Astrocyte of the cerebellum (primary cell): Measurements from ENCODE around the gene RNF19B.
"Not testable (repeated sequence)": the region's sequence is repeated elsewhere in the genome, so short reads cannot be mapped to it uniquely, and the experiment has no call there.

ENCODE experiments used
- DNase-seq: peaks from one replicate; pipeline ENCODE4 v3.0.0-alpha.2; 2011; ENCODE audit warnings: low read depth
- H3K4me3 ChIP-seq: 2 replicates; pipeline ENCODE4 v1.5.1; 2011; ENCODE audit warnings: mild to moderate bottlenecking, low read depth, low read length, moderate library complexity
- CTCF ChIP-seq: IDR thresholded peaks from 2 replicates; pipeline ENCODE4 v1.5.1; 2012; ENCODE audit warnings: low read length, low read depth, moderate library complexity, mild to moderate bottlenecking; ENCODE audit errors: missing control alignments
- in situ Hi-C: cut with HindIII; loops from 2 replicates; pipeline ENCODE4 v1.10.0; 2017; ENCODE audit warnings: low sequenced_read_pairs

RNF19B gene

GRCh38 chr1:33002006-33002405 is 37.4 kb upstream of the RNF19B start:
- DNase-seq = no peak
- no peak for TF ChIP-seq CTCF
- H3K4me3 ChIP-seq = no peak overlapping the region
- in situ Hi-C loops = no loop called here

- DNase-seq = no peak
- in situ Hi-C loops = no loop called here
- no peak overlapping the region for H3K4me3 ChIP-seq
These were observed 36.7 kb upstream of the RNF19B start for GRCh38 chr1:33001282-33001681.

GRCh38 chr1:33000427-33001026 is 35.9 kb upstream of the RNF19B start:
- no peak overlapping the region for H3K4me3 ChIP-seq
- in situ Hi-C loops = no loop called here
- no peak for DNase-seq
- no peak for TF ChIP-seq CTCF

More at GRCh38 chr1:33001282-33001681, 36.7 kb upstream of the RNF19B start:
- peak; percentile 40 for TF ChIP-seq CTCF

- no peak for DNase-seq
- no peak for TF ChIP-seq CTCF
- in situ Hi-C loops = no loop called here
- H3K4me3 ChIP-seq = no peak overlapping the region
These were observed 34.4 kb upstream of the RNF19B start for GRCh38 chr1:32998997-32999396.

GRCh38 chr1:32998064-32998463 is 33.5 kb upstream of the RNF19B start:
- in situ Hi-C loops = no loop called here
- H3K4me3 ChIP-seq = no peak overlapping the region
- no peak for TF ChIP-seq CTCF
- DNase-seq = no peak

GRCh38 chr1:32997381-32997891 is 32.8 kb upstream of the RNF19B start:
- H3K4me3 ChIP-seq = no peak overlapping the region
- in situ Hi-C loops = no loop called here
- DNase-seq = peak; percentile 47
- no peak for TF ChIP-seq CTCF

GRCh38 chr1:32993324-32993636 is 28.7 kb upstream of the RNF19B start:
- in situ Hi-C loops, H3K4me3 ChIP-seq: not testable (repeated sequence)

More at GRCh38 chr1:32993324-32993636, 28.7 kb upstream of the RNF19B start:
- DNase-seq = not testable (repeated sequence)
